Measurements from ENCODE around the gene ATG7. TPM values are rescaled to one million over a fixed set of nuclear protein-coding genes. Genes with fewer than 3 reads are reported as not detected.

Gene ATG7
- 47.6 TPM for total RNA-seq

- DNase-seq, result peak; percentile 96
Observed at GRCh38 chr3:11271986-11272904, at the start of gene ATG7. Gene ATG7, plus strand, starts transcription at chr3:11272397. Its CDS starts 26,299 bp downstream, at chr3:11298696.

GRCh38 chr3:11224010-11224409 lies 48.2 kb upstream of the ATG7 start:
- no peak for DNase-seq

GRCh38 chr3:11224870-11225229 lies 47.3 kb upstream of the ATG7 start:
- no peak for DNase-seq

DNA sequence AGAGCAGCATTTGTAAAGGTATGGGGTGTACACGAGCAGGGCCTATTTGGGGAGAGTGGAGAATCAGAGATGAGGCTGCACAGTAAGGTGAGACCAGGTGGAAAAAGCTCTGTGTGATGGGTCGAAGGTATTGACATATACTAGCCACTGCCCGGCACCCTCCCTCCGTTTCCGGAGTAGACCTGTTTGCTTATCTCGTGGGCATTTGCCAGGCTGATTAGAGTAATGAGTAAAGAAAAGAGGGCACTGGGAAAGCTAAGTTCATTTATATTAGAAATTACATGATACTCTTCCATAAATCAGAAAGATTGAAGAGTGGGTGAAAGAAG lies 46.2 kb upstream of the ATG7 start:
- no peak for DNase-seq

DNA sequence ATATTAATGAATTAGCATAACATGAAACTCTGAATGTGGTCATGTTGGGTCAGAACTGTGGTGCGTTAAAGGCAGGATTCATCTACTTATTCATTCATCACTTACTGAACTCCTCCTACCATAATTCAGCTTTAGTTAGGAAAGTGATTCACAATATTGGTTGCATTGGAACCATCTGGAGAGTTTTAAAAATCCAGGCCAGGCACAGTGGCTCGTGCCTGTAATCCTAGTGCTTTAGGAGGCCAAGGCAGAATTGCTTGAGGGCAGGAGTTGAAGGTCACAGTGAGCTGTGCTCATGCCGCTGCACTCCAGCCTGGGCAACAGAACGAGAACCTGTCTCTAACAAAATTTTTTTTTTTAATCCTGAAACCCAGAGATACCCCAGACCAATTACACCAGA lies 44.2 kb upstream of the ATG7 start:
- no peak for DNase-seq

GRCh38 chr3:11230125-11230524 lies 42.1 kb upstream of the ATG7 start:
- no peak for DNase-seq

GRCh38 chr3:11230832-11231231 lies 41.4 kb upstream of the ATG7 start:
- DNase-seq, result no peak

DNA sequence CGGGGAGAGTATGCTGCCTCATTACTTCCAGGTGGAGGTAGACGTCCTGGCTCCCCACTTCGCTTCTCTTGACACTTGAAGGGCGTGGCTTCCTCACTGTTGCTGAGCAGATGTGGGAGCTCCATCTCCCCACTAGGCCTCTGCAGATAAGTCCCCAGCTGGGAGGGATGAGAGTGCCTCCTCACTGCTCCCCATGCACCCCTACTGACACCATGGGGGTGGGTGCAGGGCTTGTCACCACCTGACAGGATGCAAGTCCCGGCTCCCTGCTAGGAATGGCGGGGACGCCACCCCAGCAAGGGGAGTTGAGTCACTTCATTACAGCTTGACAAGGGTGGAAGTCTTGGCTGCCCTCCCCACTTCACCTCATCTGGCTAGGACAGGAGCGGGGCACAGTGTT lies 36.8 kb upstream of the ATG7 start:
- DNase-seq, result no peak

DNA sequence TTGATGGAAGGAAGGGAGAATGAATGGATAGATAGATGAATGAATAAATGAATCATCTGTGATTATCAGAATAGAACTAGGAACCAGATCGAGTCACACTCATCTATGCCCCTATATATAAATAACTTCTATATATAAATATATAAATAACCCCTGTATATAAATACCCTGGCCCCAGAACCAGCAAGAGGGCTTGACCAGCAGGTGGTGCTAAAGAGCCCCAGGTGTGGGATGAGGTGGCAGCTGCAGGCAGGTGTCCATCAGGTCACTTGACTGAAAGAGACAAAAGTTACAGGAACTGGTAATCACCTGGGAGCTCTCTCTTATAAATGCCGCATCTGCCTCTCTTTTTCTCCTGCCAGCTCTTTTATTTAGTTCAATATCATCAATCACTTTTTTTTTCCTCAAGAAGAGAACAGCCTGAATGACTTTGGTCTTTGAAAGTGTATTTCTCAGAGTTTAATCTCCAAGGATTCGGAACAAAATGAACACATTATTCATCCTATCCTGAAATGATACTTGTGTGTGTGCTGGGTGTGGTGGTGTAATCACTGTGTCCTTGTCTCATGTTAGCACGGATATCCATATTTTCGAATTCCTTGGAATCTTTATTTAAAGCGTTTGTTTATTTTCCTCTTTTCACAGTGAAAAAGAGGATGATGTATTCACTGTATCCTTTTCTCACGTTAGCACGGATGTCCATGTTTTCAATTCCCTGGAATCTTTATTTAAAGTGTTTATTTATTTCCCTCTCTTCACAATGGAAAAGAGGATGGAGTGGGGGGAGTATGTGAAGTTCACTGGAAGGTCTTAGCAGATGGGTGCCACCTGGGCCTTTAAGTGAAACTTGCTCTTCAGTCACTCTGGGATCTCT lies 35.4 kb upstream of the ATG7 start:
- DNase-seq, result peak; percentile 68

DNA sequence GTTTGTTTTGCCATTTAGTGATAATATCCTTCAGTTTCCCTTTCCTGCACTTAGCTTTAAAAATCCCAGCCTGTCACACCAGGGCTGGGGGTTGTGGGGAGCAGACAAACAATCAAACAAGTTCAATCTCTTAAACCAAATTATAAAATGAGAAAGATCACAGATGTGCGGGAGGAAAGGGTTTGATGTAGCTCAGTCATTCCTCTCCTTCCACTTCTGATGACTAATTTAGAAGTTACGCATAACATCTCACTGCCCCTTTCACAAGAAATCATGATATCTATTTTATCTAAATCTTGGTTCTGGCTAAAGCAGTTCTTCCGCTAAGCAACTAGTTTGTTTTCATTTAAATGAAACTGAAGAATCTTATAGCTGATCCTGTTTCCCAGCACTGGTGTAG lies 34.1 kb upstream of the ATG7 start:
- DNase-seq, result no peak

DNA sequence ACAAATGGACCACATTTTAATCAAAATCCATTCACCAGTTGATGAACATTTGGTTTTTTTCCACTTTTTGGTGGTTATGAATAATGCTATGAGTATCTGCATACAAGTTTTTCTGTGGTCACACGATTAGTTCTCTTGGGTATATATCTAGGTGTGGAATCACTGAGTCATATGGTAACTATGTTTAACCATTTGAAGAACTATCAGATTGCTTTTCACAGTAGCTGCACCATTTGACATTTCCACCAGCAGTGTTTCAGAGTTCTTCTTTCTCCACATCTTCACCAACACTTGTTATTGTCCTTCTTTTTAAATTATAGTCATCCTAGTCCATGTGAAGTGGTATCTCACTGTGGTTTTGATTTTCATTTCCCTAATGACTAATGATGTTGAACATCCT lies 33.3 kb upstream of the ATG7 start:
- no peak for DNase-seq

DNA sequence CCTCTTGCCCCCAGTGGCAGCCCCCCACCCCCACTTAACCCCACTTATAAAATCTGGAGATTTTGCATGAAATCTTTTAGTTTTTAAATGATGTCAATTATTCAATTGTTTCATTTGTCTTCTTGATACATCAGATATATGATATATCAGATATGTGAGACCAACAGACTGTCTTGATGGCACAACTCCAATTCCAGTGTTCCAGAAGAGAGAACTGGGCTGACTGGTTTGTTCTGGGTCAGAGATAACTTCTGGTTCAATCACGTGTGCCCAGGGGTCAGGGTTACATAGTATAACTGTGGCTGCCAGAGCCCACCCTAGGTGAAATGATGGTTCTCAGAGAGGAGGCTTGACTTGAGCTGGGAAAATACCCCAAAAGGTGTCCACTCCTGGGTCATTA lies 32.4 kb upstream of the ATG7 start:
- no peak for DNase-seq

DNA sequence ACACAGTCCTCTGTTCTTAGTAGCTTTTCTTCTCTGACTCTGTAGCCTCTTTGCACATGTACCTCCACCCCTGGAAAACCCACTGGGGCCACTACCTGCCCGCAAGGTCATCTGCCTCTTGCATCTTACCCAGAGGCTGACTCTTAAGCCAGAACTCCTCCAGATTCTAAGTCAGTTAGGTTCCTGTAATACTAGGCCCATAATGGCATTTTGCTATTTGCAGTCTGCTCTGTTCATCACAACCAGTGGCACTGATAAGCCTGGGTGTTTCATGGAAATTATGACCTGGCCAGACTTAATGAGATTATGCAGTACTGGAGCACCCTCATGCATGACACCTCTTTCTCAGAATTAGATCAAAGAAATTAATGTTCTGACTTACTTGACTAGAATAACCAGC lies 31.7 kb upstream of the ATG7 start:
- DNase-seq, result no peak

DNA sequence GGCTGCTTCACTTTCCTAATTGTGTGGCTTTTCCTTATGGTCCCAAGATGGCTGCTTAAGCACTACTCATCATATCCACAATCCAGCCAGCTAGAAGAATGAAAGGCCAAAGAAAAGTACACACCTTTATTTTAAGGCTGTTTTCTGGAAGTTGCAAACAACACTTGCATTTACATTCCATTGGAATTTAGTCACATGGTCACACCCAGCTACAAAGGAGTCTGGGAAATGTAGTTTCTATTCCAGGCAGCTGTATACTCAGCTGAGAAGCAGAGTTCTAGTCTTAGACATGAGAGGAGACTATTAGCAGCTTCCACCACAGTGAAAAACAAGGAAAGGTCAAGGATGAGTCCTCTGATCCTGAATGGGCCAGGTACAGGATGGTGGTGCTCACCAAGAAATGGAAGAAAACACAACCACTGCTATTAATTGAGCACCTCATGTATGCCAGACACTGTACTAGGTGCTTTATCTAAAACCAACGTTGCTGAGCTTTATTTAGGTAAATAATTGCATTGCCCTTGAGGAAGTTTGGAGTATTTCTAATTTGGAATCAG lies 28.0 kb upstream of the ATG7 start:
- DNase-seq, result no peak

DNA sequence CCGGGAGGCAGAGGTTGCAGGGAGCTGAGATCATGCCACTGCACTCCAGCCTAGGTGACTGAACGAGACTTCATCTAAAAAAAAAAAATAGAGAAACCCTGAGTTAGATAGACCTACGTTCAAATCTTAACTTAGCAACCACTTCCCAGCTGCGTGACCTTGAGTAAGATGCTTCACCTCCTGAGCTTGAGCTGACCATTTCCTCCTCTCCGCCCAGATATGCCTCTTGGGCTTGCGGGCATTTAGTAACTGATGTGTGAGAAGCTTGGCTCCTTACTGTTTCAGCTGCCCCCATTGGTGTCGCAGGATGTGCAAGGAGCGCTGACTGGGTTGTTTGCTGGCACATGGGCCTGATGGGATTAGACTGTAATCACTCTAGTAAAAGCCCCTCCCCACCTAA lies 26.9 kb upstream of the ATG7 start:
- DNase-seq, result no peak

DNA sequence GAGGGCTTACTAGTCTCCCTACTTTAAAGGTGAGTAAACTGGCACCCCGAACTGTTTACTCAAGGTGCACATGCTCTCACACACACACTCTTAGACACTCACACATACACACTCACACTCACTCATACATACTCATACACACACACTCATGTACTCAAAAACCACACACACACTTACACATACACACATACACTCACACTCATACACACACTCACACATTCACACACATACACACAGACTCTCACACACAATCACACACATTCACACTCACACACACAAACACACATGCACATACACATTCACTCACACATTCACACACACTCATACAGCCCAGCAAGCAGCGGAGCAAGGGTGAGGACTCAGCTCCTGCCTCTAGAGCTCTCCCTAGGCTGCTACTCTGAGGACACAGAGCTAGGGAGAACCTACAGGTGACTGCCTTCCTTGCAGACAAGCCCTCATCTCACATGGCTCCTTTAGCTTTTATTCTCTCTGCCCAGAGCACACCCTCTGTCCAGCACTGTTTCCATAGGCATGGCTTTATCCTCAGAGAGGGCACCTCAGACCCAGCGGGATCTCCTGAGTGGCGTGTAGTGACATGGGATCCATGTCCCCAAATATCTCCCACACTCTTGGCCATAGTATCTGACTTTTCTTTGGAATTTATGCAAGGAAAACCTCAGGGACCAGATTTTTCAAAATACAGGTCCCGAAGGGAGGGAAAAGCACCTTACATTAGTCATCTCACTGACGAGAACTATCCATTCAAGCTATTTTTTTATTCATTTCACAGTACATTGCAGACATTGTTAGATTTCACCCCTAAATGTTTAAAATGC lies 26.2 kb upstream of the ATG7 start:
- no peak for DNase-seq

DNA sequence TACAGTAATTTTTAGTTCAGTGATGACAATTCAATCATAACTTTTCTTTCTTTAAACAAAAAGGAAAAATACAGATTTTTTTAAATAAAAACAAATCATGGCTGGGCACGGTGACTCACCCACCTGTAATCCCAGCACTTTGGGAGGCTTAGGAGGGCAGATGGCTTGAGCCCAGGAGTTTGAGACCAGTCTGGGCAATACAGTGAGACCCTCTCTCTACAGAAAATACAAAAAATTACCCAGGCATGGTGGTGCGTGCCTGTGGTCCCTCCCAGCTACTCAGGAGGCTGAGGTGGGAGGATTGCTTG lies 25.6 kb upstream of the ATG7 start:
- DNase-seq, result no peak

- no peak for DNase-seq
Observed at GRCh38 chr3:11247362-11247761, 24.8 kb upstream of the ATG7 start.

GRCh38 chr3:11248596-11248995 lies 23.6 kb upstream of the ATG7 start:
- DNase-seq, result no peak

GRCh38 chr3:11250902-11251806 lies 21.0 kb upstream of the ATG7 start:
- no peak for DNase-seq

- DNase-seq, result no peak
Observed at GRCh38 chr3:11251807-11252176, 20.4 kb upstream of the ATG7 start.

DNA sequence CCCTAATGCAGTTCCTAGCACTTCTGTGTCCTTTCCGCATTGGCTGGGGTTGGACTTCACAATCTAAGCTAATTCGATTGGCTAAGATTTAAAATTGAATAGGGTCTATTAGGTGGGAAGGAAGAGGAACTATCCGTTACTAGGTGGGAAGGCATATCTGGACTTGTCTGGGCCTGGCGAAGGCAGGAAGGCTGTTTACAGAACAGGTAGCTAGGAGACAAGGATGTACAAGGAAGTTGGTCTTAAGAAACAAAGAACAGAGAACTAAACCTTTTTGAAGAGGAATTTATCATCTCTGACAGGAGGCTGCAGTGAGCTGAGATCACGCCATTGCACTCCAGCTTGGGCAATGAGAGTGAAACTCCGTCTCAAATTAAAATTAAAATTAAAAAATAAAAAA lies 17.3 kb upstream of the ATG7 start:
- DNase-seq, result no peak
